K562 (cell line): ENCODE data around the gene SIRPA. TPM values are rescaled to one million over a fixed set of nuclear protein-coding genes. Genes with fewer than 3 reads are reported as not detected.
A peak's percentile ranks its signal among the peaks of the same experiment; 100 is the strongest.

Experiments
- ATF7 ChIP-seq: fragments of 450-650 bp; IDR thresholded peaks from 2 replicates; pipeline ENCODE4 v1.7.1; 2014; ENCODE audit warnings: mild to moderate bottlenecking, moderate library complexity
- BCOR ChIP-seq: fragments of 450-650 bp; IDR thresholded peaks from 2 replicates; pipeline ENCODE4 v1.6.1; 2016
- CSDE1 ChIP-seq, 2 experiments: fragments of 450-650 bp; IDR thresholded peaks; 2 replicates each; pipeline ENCODE4 v1.6.1; 2016; ENCODE audit warnings: mild to moderate bottlenecking in 1 of 2
- DPF2 ChIP-seq: fragments of 450-650 bp; IDR thresholded peaks from 2 replicates; pipeline ENCODE4 v1.6.1; 2016
- EWSR1 ChIP-seq: fragments of 450-650 bp; IDR thresholded peaks from 2 replicates; pipeline ENCODE4 v1.6.1; 2018; ENCODE audit warnings: borderline replicate concordance, mild to moderate bottlenecking, low read depth, moderate library complexity; ENCODE audit not compliant: partially characterized antibody
- FOSL1 ChIP-seq: fragments of 200-800 bp; sonication (Bioruptor generic); conservative IDR thresholded peaks from 2 replicates; pipeline ENCODE4 v1.6.1; 2016; ENCODE audit warnings: missing genetic modification characterization, missing compliant biosample characterization
- GATAD2A ChIP-seq: fragments of 450-650 bp; IDR thresholded peaks from 2 replicates; pipeline ENCODE4 v1.6.1; 2017
- KHSRP ChIP-seq: fragments of 450-650 bp; IDR thresholded peaks from 2 replicates; pipeline ENCODE4 v1.6.1; 2017
- KLF1 ChIP-seq: fragments of 450-650 bp; IDR thresholded peaks from 2 replicates; pipeline ENCODE4 v1.6.1; 2016; ENCODE audit warnings: missing genetic modification characterization, missing compliant biosample characterization
- KLF13 ChIP-seq: fragments of 450-650 bp; IDR thresholded peaks from 2 replicates; pipeline ENCODE4 v1.6.1; 2016; ENCODE audit warnings: missing genetic modification characterization, low read depth, mild to moderate bottlenecking, missing compliant biosample characterization, moderate library complexity, borderline replicate concordance
- MCM7 ChIP-seq, 2 experiments: fragments of 450-650 bp; IDR thresholded peaks; 2 replicates each; pipeline ENCODE4 v1.6.1; 2016 to 2018
- MTF1 ChIP-seq: fragments of 250-450 bp; sonication (Bioruptor Pico); IDR thresholded peaks from 2 replicates; pipeline ENCODE4 v1.9.0; 2021; ENCODE audit warnings: moderate library complexity, mild to moderate bottlenecking, inconsistent platforms, borderline replicate concordance
- NFYB ChIP-seq: IDR thresholded peaks from 2 replicates; pipeline ENCODE4 v1.6.1; 2011; ENCODE audit warnings: mild to moderate bottlenecking, moderate library complexity; ENCODE audit not compliant: insufficient read length; ENCODE audit errors: extremely low read depth
- RAD21 ChIP-seq, 2 experiments: fragments of 250-450 bp in 1 of 2; fragments of 450-650 bp in 1 of 2; sonication (Bioruptor Pico) in 1 of 2; formaldehyde crosslinking in 1 of 2; IDR thresholded peaks in 1 of 2; conservative IDR thresholded peaks in 1 of 2; 2 replicates each; pipeline versions ENCODE4 v1.4.0 to v1.8.0; 2020 to 2022; ENCODE audit warnings: mild to moderate bottlenecking in 2 of 2, moderate library complexity in 1 of 2
- RBFOX2 ChIP-seq: fragments of 200-400 bp; formaldehyde crosslinking; IDR thresholded peaks from 2 replicates; pipeline ENCODE4 v1.6.1; 2017; ENCODE audit warnings: low read depth, mild to moderate bottlenecking, low read length, moderate library complexity
- RUNX1 ChIP-seq: sonication (generic); IDR thresholded peaks from 2 replicates; pipeline ENCODE4 v1.6.1; 2016; ENCODE audit warnings: antibody characterized with exemption, low read depth
- TBP ChIP-seq: optimal IDR thresholded peaks from 2 replicates; pipeline ENCODE3; 2011; ENCODE audit warnings: low read depth, low read length, improper control_type of control experiment
- ZBTB7A ChIP-seq: IDR thresholded peaks from 2 replicates; pipeline ENCODE4 v1.6.1; 2011; ENCODE audit warnings: low read depth, mild to moderate bottlenecking, low read length, moderate library complexity, borderline replicate concordance; ENCODE audit not compliant: control insufficient read depth
- ZNF197 ChIP-seq: fragments of 200-800 bp; sonication (Bioruptor generic); IDR thresholded peaks from 2 replicates; pipeline ENCODE4 v1.6.1; 2016; ENCODE audit warnings: low read depth, missing genetic modification characterization, missing compliant biosample characterization
- ZNF41 ChIP-seq: fragments of 250-450 bp; sonication (Bioruptor Pico); conservative IDR thresholded peaks from 2 replicates; pipeline ENCODE4 v1.4.0; 2020; ENCODE audit warnings: mild to moderate bottlenecking
- ZSCAN32 ChIP-seq: fragments of 450-650 bp; formaldehyde crosslinking; IDR thresholded peaks from 2 replicates; pipeline ENCODE4 v1.4.0; 2020; ENCODE audit warnings: mild to moderate bottlenecking, moderate library complexity
- polyA plus RNA-seq, 8 experiments: library from polyadenylated mRNA; depleted of rRNA in 4 of 8; stranded (reverse) in 5 of 8; unstranded in 3 of 8; fragments of >200 nt; fragmentation: Nextera tagmentation in 2 of 8; fragmentation: Illumina TruSeq in 1 of 8; extraction: Ambion mirVana in 2 of 8; extraction: Trizol in 1 of 8; gene quantifications; 2 replicates each; pipeline versions ENCODE4 v1.2.1 to v1.2.3, GENCODE V29; 2011 to 2014; ENCODE audit warnings: inconsistent platforms in 1 of 8, missing spikeins in 1 of 8
- total RNA-seq, 7 experiments: library from RNA; depleted of rRNA in 6 of 7; stranded (reverse); fragments of >200 nt in 6 of 7; fragmentation: Illumina TruSeq in 2 of 7; extraction: Trizol in 2 of 7; gene quantifications; 2 replicates each; pipeline versions ENCODE4 v1.2.1 to v1.2.3, GENCODE V29; 2011 to 2021; ENCODE audit warnings: low replicate concordance in 1 of 7
- TF ChIP-seq, protein P1 (sequence below): IDR thresholded peaks from 2 replicates; pipeline ENCODE4 v1.6.1; 2016; ENCODE audit warnings: missing genetic modification characterization, missing compliant biosample characterization
- TF ChIP-seq, protein P2 (sequence below): sonication (generic); formaldehyde crosslinking; IDR thresholded peaks from 2 replicates; pipeline ENCODE4 v1.8.0; 2022; ENCODE audit warnings: missing genetic modification reagents, mild to moderate bottlenecking, borderline replicate concordance
- TF ChIP-seq, protein P3 (sequence below): sonication (generic); formaldehyde crosslinking; IDR thresholded peaks from 2 replicates; pipeline ENCODE4 v1.8.0; 2022; ENCODE audit warnings: mild to moderate bottlenecking, low read depth, missing genetic modification reagents
- TF ChIP-seq, protein P4 (sequence below): fragments of 200-800 bp; sonication (Bioruptor generic); IDR thresholded peaks from 2 replicates; pipeline ENCODE4 v1.6.1; 2017; ENCODE audit warnings: missing genetic modification characterization, missing compliant biosample characterization

SIRPA gene
- total and polyA plus RNA-seq, 9 of the 15 experiments (the other 6 are each of a cell fraction or from before 2014, with no cell fraction given) = 0.01 to 0.40 (median 0.11) TPM; not detected in 2

DNA sequence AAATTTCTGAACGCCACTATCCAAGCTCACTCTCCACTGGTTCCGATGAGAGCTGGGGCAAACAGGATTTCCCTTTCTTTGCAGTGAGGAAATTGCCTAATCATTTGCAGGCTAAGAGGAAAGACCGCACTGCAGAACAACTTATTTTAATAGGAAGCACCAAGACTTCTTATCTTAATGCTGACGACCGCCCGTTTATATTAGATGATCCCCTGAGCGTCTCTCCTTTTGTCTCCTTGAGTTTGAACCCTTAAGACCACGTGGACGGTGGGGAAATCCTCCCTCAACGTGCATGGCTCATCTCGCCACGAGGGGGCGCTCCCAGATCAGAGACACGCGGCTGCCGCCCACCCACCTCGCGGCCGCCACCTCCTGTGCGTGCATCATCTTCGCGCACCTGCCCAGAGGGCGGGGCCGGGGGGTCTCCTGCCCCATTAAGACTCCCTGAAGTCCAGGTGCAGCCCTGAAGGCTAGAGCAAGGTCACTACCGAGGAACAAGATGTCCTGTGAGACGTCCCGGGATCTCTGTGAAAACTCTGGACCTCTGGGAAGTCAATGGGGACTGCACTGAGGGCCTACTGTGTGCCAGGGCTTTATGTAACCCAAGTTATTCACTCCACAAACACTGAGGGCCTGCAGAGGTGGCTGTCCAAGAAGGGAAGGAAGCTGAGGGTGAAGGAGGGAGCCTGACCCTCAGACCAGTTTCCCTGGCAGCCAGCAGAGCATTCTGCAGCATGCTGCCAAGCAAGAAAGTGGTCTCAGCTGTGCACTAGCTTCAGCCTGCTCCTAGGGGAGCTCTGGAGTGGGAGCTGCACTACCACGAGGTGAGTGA is 70.5 kb downstream of the SIRPA start (continued):
- TF ChIP-seq, protein P1, sequence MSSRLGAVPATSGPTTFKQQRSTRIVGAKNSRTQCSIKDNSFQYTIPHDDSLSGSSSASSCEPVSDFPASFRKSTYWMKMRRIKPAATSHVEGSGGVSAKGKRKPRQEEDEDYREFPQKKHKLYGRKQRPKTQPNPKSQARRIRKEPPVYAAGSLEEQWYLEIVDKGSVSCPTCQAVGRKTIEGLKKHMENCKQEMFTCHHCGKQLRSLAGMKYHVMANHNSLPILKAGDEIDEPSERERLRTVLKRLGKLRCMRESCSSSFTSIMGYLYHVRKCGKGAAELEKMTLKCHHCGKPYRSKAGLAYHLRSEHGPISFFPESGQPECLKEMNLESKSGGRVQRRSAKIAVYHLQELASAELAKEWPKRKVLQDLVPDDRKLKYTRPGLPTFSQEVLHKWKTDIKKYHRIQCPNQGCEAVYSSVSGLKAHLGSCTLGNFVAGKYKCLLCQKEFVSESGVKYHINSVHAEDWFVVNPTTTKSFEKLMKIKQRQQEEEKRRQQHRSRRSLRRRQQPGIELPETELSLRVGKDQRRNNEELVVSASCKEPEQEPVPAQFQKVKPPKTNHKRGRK = no peak
- TF ChIP-seq, protein P2, sequence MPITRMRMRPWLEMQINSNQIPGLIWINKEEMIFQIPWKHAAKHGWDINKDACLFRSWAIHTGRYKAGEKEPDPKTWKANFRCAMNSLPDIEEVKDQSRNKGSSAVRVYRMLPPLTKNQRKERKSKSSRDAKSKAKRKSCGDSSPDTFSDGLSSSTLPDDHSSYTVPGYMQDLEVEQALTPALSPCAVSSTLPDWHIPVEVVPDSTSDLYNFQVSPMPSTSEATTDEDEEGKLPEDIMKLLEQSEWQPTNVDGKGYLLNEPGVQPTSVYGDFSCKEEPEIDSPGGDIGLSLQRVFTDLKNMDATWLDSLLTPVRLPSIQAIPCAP = no peak
- no peak for TF ChIP-seq ATF7
- TF ChIP-seq, protein P3, sequence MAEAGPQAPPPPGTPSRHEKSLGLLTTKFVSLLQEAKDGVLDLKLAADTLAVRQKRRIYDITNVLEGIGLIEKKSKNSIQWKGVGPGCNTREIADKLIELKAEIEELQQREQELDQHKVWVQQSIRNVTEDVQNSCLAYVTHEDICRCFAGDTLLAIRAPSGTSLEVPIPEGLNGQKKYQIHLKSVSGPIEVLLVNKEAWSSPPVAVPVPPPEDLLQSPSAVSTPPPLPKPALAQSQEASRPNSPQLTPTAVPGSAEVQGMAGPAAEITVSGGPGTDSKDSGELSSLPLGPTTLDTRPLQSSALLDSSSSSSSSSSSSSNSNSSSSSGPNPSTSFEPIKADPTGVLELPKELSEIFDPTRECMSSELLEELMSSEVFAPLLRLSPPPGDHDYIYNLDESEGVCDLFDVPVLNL (CRISPR knock-in tag) = no peak
- no peak for TF ChIP-seq ZNF41 (CRISPR knock-in tag)
- TF ChIP-seq, protein P4, sequence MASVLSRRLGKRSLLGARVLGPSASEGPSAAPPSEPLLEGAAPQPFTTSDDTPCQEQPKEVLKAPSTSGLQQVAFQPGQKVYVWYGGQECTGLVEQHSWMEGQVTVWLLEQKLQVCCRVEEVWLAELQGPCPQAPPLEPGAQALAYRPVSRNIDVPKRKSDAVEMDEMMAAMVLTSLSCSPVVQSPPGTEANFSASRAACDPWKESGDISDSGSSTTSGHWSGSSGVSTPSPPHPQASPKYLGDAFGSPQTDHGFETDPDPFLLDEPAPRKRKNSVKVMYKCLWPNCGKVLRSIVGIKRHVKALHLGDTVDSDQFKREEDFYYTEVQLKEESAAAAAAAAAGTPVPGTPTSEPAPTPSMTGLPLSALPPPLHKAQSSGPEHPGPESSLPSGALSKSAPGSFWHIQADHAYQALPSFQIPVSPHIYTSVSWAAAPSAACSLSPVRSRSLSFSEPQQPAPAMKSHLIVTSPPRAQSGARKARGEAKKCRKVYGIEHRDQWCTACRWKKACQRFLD (CRISPR knock-in tag) = no peak
- TF ChIP-seq KLF1 (tag) = no peak
- no peak for TF ChIP-seq ZNF197
- no peak for TF ChIP-seq EWSR1
- TF ChIP-seq RUNX1 = no peak
- peak; percentile 53; the same call in 1 of the 2 replicates for TF ChIP-seq ZBTB7A
- TF ChIP-seq DPF2 = no peak
- no peak for TF ChIP-seq ZSCAN32 (CRISPR knock-in tag)
- TF ChIP-seq TBP = no peak
- no peak for TF ChIP-seq MTF1
- TF ChIP-seq KHSRP = no peak
- TF ChIP-seq RAD21 (CRISPR knock-in tag; conservative IDR thresholded peaks at IDR 0.05 in 1 of 2, IDR thresholded peaks at IDR 0.05 in 1 of 2) = peak; percentile 61 to 84
- no peak for TF ChIP-seq GATAD2A
- no peak for TF ChIP-seq MCM7 (IDR thresholded peaks at IDR 0.05)
- TF ChIP-seq RBFOX2 = no peak
- no peak for TF ChIP-seq NFYB
- TF ChIP-seq BCOR = no peak
- no peak for TF ChIP-seq CSDE1 (IDR thresholded peaks at IDR 0.05)
- TF ChIP-seq KLF13 (tag) = 0 out of 2 replicates have a peak, but pooled peaks have one; percentile 39
- TF ChIP-seq FOSL1 (tag) = no peak
